Thoracic aorta (tissue), 2 donors: ENCODE measurements around the gene PPP1R13B. TPM values are rescaled to one million over a fixed set of nuclear protein-coding genes. Genes with fewer than 3 reads are reported as not detected.
"Not testable (repeated sequence)": the region's sequence is repeated elsewhere in the genome, so short reads cannot be mapped to it uniquely, and the experiment has no call there.

Experiments used
- ATAC-seq: fragments of 150-250 bp; one replicate; pipeline ENCODE4 v1.8.0; 2017; ENCODE audit warnings: low read depth; ENCODE audit not compliant: insufficient number of reproducible peaks, low FRiP score
- DNase-seq: peaks from one replicate; pipeline ENCODE4 v3.0.0-alpha.2; 2020; ENCODE audit warnings: low spot score
- H3K27ac ChIP-seq, 2 donors: fragments of 200-600 bp; sonication (generic); 1 replicate in 1 of 2; 2 replicates in 1 of 2; pipeline ENCODE4 v1.5.1; 2016; ENCODE audit warnings: mild to moderate bottlenecking in 2 of 2, moderate library complexity in 2 of 2
- H3K27me3 ChIP-seq: fragments of 200-600 bp; sonication (generic); replicated peaks from 2 replicates; pipeline ENCODE4 v1.6.0; 2016; ENCODE audit warnings: mild to moderate bottlenecking; ENCODE audit not compliant: insufficient read depth
- H3K36me3 ChIP-seq: fragments of 200-600 bp; sonication (generic); one replicate; pipeline ENCODE4 v1.5.1; 2016
- H3K4me1 ChIP-seq, 2 donors: fragments of 200-600 bp; sonication (generic); 1 replicate in 1 of 2; 2 replicates in 1 of 2; pipeline versions ENCODE4 v1.5.1 to v1.6.0; 2016; ENCODE audit warnings: low read depth in 2 of 2, mild to moderate bottlenecking in 1 of 2; ENCODE audit not compliant: control insufficient read depth in 1 of 2
- H3K4me3 ChIP-seq: fragments of 200-600 bp; sonication (generic); 2 replicates; pipeline ENCODE4 v1.5.1; 2016; ENCODE audit warnings: mild to moderate bottlenecking
- H3K9me3 ChIP-seq: fragments of 200-600 bp; sonication (generic); 2 replicates; pipeline ENCODE4 v1.5.1; 2016
- CTCF ChIP-seq: fragments of 200-600 bp; sonication (generic); IDR thresholded peaks from one replicate; pipeline ENCODE4 v1.5.1; 2019; ENCODE audit warnings: antibody characterized with exemption
- total RNA-seq, 2 donors: library from RNA; depleted of rRNA; stranded (reverse); fragments of >200 nt; gene quantifications; one replicate each; pipeline versions ENCODE4 v1.1.0 to v1.2.3, GENCODE V29; 2016

Gene PPP1R13B
- total RNA-seq, 2 donors from 2014 or later = 10.7 to 15.3 TPM

- H3K27me3 ChIP-seq = no peaks in the 10 kb centered on the region
- H3K9me3 ChIP-seq = no peaks in the 10 kb centered on the region
- DNase-seq (no peak), ATAC-seq (no peak)
- H3K36me3 ChIP-seq = no peaks in the 10 kb centered on the region
- H3K4me1 ChIP-seq = peaks cover 0 to 22% of the 10 kb centered on the region in 2 donors
- TF ChIP-seq CTCF = no peak
- H3K27ac ChIP-seq = no peak overlapping the region
- H3K4me3 ChIP-seq = no peak overlapping the region
Measured at GRCh38 chr14:103845327-103845726, 2.0 kb downstream of the PPP1R13B start.

GRCh38 chr14:103841265-103841664 lies 6.1 kb downstream of the PPP1R13B start:
- not testable (repeated sequence) for H3K36me3 ChIP-seq, DNase-seq, H3K4me3 ChIP-seq, ATAC-seq, H3K4me1 ChIP-seq, H3K9me3 ChIP-seq, H3K27me3 ChIP-seq, H3K27ac ChIP-seq

- no peak overlapping the region for H3K27ac ChIP-seq
- H3K9me3 ChIP-seq = no peaks in the 10 kb centered on the region
- no peaks in the 10 kb centered on the region for H3K27me3 ChIP-seq
- no peaks in the 10 kb centered on the region for H3K4me1 ChIP-seq
- no peak for TF ChIP-seq CTCF
- DNase-seq = no peak
- no peak for ATAC-seq
- no peaks in the 10 kb centered on the region for H3K36me3 ChIP-seq
- no peak overlapping the region for H3K4me3 ChIP-seq
Measured at GRCh38 chr14:103840014-103840413, 7.4 kb downstream of the PPP1R13B start.

- Histone ChIP-seq H3K4me3 (no peak overlapping the region), H3K27me3 (no peaks in the 10 kb centered on the region), H3K9me3 (no peaks in the 10 kb centered on the region), H3K4me1 (no peaks in the 10 kb centered on the region), H3K27ac (no peak overlapping the region), H3K36me3 (no peaks in the 10 kb centered on the region)
- TF ChIP-seq CTCF = no peak
- DNase-seq (no peak), ATAC-seq (no peak)
Measured at GRCh38 chr14:103839579-103839978, 7.8 kb downstream of the PPP1R13B start.

GRCh38 chr14:103838117-103838516 lies 9.3 kb downstream of the PPP1R13B start:
- Histone ChIP-seq H3K4me3 (no peak overlapping the region), H3K27me3 (no peaks in the 10 kb centered on the region), H3K36me3 (no peaks in the 10 kb centered on the region), H3K9me3 (no peaks in the 10 kb centered on the region), H3K4me1 (no peaks in the 10 kb centered on the region), H3K27ac (no peak overlapping the region)
- DNase-seq = no peak
- ATAC-seq = no peak
- TF ChIP-seq CTCF = no peak

GRCh38 chr14:103836976-103837725 lies 10.2 kb downstream of the PPP1R13B start:
- H3K27ac ChIP-seq = no peak overlapping the region
- DNase-seq (no peak), ATAC-seq (no peak)
- H3K4me1 ChIP-seq = no peaks in the 10 kb centered on the region
- no peaks in the 10 kb centered on the region for H3K27me3 ChIP-seq
- H3K9me3 ChIP-seq = no peaks in the 10 kb centered on the region
- TF ChIP-seq CTCF = no peak
- H3K36me3 ChIP-seq = no peaks in the 10 kb centered on the region
- no peak overlapping the region for H3K4me3 ChIP-seq
